CD1c-positive myeloid dendritic cell (primary cell): ENCODE data around the gene MAN1A2.
"Not testable (repeated sequence)": the region's sequence is repeated elsewhere in the genome, so short reads cannot be mapped to it uniquely, and the experiment has no call there.

Experiments used
- DNase-seq: peaks from one replicate; pipeline ENCODE4 v3.0.0-alpha.2; 2016; ENCODE audit errors: extremely low spot score

The MAN1A2 gene

GRCh38 chr1:117556976-117557375 lies 189.7 kb downstream of the MAN1A2 start:
- no peak for DNase-seq

GRCh38 chr1:117558451-117558850 lies 191.2 kb downstream of the MAN1A2 start:
- not testable (repeated sequence) for DNase-seq

- DNase-seq, result no peak
Observed at GRCh38 chr1:117559139-117559538, 191.9 kb downstream of the MAN1A2 start.

GRCh38 chr1:117559985-117560384 lies 192.7 kb downstream of the MAN1A2 start:
- DNase-seq, result no peak

GRCh38 chr1:117561071-117561470 lies 193.8 kb downstream of the MAN1A2 start:
- no peak for DNase-seq

- DNase-seq, result no peak
Observed at GRCh38 chr1:117561551-117561950, 194.3 kb downstream of the MAN1A2 start.

GRCh38 chr1:117562581-117563491 lies 195.6 kb downstream of the MAN1A2 start:
- DNase-seq, result peak; percentile 31

GRCh38 chr1:117563492-117563875 lies 196.2 kb downstream of the MAN1A2 start:
- no peak for DNase-seq

- peak; percentile 12 for DNase-seq
Observed at GRCh38 chr1:117564227-117565075, 197.2 kb downstream of the MAN1A2 start.

GRCh38 chr1:117565076-117565556 lies 197.9 kb downstream of the MAN1A2 start:
- no peak for DNase-seq

- DNase-seq, result no peak
Observed at GRCh38 chr1:117565745-117566455, 198.7 kb downstream of the MAN1A2 start.

- no peak for DNase-seq
Observed at GRCh38 chr1:117566556-117566955, 199.3 kb downstream of the MAN1A2 start.

- DNase-seq, result no peak
Observed at GRCh38 chr1:117567435-117567834, 200.2 kb downstream of the MAN1A2 start.

GRCh38 chr1:117567976-117568375 lies 200.7 kb downstream of the MAN1A2 start:
- no peak for DNase-seq

GRCh38 chr1:117568999-117569398 lies 201.8 kb downstream of the MAN1A2 start:
- no peak for DNase-seq

- no peak for DNase-seq
Observed at GRCh38 chr1:117569856-117570255, 202.6 kb downstream of the MAN1A2 start.

GRCh38 chr1:117570988-117571409 lies 203.8 kb downstream of the MAN1A2 start:
- no peak for DNase-seq

- no peak for DNase-seq
Observed at GRCh38 chr1:117571496-117571895, 204.2 kb downstream of the MAN1A2 start.

GRCh38 chr1:117572546-117572945 lies 205.3 kb downstream of the MAN1A2 start:
- peak; percentile 32 for DNase-seq

- DNase-seq, result no peak
Observed at GRCh38 chr1:117573386-117574023, 206.3 kb downstream of the MAN1A2 start.

GRCh38 chr1:117574161-117574835 lies 207.0 kb downstream of the MAN1A2 start:
- no peak for DNase-seq
